GM21360 (cell line): ENCODE data around the gene MRGPRX3.
"Not testable (repeated sequence)": the region's sequence is repeated elsewhere in the genome, so short reads cannot be mapped to it uniquely, and the experiment has no call there.

Experiments used
- ATAC-seq: cut with Tn5 transposase; IDR thresholded peaks from one replicate; pipeline ENCODE4 v1.9.1; 2021; ENCODE audit warnings: mild to moderate bottlenecking, moderate library complexity; ENCODE audit not compliant: unreplicated experiment

The MRGPRX3 gene

DNA sequence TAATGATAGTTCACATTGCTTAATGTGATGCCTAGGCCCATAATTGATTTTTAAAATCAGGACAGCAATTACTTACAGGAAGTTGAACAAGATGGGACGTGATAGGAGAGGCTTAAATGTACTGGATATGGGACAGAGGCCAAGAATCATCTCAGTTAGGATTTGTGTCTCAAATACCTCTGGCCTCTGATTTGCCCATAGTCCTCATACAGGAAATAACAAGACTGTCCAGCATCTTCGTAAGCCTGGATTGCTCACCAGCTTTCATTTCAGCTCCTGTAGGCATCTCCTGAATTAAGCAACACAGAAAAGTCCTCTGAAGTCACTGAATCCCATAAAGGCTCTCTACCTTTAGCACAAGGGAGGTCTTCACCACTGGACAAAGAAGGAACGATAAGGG, at the start of gene MRGPRX3:
MRGPRX3 (plus strand) TSS at position 231 of the 400 bp plus-strand sequence. CDS start 4,632 bp downstream, outside the sequence.
- ATAC-seq, result no peak

DNA sequence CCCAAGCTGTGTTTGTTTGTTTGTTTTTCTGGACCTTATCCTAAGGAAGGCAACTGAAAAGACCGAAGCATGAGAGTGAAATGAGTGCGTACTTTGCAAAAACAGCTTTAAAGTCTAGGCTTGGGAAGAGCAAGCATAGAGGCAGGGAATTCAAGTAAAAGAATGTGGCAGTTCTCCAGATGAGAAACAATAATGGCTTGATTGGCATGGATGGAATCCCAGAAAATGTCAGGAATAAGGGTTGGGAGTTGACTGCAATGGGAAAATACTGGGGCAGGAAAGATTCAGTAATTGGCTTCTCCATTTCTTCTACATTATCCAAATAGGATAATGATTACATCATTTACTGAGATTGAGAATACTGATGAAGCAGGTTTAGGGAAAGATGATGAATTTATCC, 44.0 kb upstream of the MRGPRX3 start:
- ATAC-seq, result no peak

DNA sequence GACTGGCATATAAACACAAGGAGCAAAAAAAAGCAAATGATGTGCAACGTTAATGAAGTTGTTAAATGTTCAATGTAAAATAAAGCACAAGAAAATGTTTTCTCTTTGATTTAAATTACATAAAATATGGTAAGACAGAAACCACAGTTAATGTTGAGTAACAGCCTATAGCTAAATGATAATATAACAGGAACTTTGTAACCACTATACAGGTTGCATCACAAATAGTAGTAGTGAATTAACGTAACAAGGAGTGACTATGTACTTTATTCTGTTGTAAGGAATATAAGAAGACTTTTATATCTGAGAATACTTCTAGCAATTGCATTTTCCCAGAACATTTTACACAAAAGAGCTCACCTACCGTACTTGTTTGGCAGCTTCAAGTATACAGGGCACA, 43.4 kb upstream of the MRGPRX3 start:
- ATAC-seq, result no peak

DNA sequence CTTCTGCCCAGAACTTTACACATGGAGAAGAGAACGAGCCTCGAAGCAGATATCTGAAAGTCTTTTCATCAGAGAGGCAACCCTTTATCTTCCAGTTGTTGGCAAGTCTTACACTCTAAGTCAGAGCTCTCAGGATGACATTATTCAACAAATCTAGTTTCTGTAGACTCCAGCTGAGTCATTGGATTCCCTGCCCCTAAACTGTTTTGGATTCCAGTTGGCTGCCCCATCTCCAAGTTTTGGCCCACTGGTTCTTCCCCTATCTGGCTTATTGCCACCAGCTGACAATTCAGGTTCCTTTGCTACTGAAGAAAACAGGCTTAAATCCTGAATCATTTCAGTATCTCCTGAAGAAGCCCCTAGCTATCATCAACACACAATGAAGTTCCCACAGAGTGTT, 40.6 kb upstream of the MRGPRX3 start:
- ATAC-seq, result no peak

DNA sequence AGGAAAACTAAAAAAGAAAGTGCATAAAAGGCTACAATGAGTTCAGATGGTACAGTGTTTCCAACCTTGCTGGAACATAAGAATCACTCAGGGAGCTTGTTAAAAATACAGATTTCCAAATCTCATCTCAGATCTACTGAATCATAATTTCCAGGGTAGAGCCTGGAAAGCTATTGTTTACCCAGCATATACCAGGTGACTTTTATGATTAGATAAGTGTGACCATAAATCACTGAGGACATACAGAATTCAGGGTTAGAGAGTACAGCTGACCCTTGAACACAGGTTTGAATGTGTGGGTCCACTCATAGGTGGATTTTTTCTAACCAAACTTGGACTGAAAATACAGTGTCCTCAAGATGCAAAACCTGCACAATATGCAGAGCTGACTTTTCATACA, 38.4 kb upstream of the MRGPRX3 start:
- ATAC-seq, result no peak

DNA sequence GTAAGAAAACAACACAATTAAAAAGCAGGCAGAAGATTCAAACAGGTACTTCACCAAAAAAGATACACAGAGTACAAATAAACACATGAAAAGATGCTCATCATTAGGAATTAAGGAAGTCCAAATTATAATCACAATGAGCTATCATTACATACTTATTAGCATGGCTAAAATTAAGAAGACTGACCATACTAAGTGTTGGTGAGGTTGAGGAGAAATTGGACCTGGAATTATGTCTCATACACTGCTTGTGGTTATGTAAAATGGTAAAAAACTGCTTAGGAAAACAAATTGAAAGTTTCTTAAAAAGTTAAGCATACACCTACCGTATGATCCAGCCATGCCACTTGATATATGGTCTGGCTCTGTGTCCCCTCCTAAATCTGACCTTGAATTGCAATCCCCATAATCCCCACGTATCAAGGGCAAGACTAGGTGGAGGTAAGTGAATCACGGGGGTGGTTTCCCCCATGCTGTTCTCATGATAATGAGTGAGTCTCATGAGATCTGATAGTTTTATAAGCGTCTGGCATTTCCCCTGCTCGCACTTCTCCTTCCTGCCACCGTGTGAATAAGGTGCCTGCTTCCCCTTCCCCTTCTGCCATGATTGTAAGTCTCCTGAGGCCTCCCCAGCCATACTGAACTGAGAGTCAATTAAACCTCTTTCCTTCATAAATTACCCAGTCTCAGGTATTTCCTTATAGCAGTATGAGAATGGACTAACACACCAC, 31.3 kb upstream of the MRGPRX3 start:
- ATAC-seq, result no peak

DNA sequence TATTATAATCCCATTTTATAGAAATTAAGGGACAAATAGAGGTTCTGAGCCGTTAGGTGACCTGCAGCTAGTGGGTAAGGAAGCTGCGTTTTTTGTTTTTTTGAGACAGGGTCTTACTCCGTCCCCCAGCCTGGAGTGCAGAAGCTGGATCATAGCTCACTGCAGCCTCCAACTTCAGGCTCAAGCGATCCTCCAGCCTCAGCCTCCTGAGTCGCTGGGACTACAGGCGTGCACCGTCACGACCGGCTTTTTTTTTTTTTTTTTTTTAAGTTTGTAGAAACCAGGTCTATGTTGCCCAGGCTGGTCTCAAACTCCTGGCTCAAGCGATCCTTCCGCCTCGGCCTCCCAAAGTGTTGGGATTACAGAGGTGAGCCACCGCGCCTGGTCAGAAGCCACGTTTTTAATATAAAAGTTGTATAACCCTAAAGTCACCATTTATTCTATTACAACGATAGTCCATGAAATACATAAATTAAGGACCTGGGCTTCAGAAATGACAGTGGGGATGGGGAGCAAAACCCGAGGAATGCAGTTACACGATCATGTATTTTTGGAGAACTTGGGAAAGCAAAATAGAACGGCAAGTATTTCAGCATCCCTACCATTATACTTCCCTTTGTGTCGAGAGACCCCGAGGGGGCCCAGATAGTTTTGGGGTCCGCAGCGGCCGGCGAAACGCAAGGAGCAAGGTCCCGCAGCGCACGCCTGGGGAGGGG, 27.1 kb upstream of the MRGPRX3 start:
- ATAC-seq, result no peak

DNA sequence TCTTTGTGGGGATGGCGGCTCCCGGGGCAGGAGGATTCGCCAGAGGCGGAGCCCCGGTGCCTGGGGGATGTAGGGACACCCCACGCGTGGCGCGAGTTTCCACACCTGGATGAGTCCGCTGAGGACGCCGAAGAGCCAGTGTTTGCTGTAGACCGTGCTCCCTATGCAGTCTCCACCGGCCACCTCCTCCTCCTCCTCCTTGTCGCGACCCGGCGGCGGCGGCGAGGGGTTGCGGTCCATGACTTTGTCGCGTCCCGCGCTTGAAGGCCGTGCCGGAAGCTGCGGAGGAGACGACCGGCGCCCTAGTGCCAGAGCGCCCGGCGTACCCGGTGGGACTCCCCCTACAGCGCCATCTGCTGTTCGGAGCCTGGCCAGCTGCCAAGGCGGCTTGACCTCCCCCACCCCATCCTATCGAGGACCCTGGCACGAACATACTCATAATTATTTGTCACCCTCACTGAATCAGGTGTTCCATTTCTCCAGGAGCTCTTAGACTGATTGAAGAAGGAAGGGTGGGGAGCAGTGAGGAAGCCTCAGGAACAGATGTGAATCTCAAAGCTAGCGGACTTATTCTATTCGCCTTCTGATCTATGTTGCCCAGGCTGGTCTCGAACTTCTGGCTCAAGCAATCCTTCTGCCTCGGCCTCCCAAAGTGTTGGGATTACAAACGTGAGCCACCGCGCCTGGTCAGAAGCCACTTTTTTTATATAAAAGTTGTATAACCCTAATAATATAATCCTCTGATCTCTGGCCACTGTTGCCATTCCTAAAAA, 26.4 kb upstream of the MRGPRX3 start, which contains the start of gene SAAL1:
SAAL1 (minus strand) TSS at position 281 of the 773 bp plus-strand sequence; CDS start at position 240, 41 bp downstream.
- peak; percentile 96 for ATAC-seq

DNA sequence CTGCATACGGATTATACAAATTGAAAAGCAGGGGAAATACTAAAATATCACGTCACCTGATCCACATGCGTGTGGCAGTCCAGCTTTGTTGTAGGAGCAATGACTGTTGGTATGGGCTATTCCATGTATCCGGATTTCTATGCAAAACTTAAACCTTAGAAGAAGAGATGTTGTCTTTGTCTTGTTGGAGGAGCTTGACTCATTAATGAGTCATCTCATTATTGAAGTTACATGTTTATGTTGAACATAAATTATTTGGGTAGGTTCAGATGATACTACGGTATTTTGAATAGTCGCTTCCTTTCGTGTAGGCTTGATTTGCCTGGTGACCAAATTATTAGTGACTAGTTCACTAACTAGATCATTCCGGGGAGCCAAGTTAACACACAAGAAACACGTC, 25.7 kb upstream of the MRGPRX3 start:
- ATAC-seq, result no peak

DNA sequence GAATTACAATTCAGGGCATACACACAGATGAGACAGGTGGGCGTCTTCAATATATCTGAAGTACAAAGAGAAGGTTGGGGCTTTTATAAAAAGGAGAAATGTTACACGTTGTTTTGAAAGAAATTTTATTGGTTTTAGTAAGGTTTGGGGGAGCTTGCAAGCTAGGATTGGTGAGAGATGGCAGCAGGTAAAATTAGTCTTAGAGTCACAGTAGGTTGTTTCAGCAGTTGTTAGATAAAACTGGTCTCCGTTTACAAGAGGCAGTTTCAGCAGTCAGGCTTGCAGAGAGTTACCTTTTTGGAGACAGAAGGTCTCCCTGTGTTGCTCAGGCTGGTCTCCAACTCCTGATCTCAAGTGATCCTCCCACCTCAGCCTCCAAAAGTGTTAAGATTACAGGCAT, 24.1 kb upstream of the MRGPRX3 start:
- ATAC-seq, result no peak

DNA sequence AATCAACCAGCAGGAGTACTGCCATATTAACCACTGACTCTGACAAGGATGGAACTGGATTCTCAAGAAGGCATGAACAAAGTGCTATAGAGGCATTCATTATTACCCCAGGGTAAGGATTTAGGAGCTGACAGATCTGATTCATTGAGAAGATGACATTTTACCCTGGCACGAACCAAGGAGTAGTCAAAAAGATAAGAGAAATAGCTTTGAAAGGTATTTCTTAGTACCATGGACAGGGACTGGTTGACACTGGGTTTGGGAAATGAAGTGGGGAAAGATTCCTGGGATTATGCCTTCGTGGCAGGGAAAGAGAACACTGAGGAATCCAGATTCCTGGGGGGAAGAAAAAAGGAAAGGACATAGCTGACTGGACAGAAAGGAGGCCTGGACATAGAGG, 21.4 kb upstream of the MRGPRX3 start:
- ATAC-seq, result no peak

DNA sequence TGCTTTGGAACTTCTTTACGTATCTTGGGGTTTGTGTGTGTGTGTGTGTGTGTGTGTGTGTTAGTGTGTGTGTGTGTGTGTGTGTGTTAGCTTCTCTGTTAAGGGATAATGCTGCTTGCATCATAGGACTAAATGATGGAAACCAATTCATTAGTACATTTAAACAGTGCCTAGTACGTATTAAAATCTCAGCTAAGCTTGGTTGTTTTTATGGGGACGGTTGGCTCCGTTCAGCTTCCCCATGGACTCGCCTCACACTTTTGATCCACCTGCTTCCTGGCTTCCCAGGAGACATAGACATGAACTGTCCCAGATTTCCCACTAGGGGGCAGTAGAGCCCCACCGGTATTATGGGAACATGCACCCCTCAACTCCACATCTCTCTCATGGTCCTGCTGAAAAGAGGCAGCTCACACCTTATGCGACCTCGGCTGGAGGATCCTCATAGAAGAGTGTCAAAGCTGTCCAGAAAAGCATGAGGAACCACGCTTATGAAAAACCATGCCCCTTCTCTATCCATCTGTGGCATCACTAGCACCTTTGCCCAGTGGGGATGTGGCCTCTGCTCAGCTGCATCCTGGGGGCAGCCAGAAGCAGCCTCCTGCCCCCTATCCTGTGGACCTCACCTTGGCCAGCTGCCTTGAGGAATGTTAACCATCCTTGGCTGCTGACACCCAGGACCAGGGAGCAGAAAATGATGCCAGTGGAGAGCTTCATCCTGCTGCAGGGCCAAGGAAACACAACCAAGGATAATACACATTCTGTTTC, 16.8 kb upstream of the MRGPRX3 start:
- ATAC-seq, result peak; percentile 83

DNA sequence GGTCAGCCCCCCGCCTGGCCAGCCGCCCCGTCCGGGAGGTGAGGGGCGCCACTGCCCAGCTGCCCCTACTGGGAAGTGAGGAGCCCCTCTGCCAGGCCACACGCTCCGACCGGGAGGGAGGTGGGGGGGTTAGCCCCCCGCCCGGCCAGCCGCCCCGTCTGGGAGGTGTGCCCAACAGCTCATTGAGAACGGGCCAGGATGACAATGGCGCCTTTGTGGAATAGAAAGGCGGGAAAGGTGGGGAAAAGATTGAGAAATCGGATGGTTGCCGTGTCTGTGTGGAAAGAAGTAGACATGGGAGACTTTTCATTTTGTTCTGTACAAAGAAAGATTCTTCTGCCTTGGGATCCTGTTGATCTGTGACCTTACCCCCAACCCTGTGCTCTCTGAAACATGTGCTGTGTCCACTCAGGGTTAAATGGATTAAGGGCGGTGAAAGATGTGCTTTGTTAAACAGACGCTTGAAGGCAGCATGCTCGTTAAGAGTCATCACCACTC, 11.0 kb upstream of the MRGPRX3 start:
- not testable (repeated sequence) for ATAC-seq

DNA sequence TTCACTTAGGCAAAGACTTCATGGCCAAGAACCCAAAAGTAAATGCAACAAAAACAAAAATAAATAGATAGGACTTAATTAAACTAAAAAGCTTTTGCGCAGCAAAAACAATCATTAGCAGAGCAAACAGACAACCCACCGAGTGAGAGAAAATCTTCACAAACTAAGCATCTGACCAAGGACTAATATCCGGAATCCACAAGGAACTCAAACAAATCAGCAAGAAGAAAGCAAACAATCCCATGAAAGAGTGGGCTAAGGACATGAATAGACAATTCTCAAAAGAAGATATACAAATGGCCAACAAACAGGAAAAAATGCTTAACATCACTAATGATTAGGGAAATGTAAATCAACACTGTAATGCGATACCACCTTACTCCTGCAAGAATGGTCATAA, 1.3 kb upstream of the MRGPRX3 start:
- not testable (repeated sequence) for ATAC-seq

DNA sequence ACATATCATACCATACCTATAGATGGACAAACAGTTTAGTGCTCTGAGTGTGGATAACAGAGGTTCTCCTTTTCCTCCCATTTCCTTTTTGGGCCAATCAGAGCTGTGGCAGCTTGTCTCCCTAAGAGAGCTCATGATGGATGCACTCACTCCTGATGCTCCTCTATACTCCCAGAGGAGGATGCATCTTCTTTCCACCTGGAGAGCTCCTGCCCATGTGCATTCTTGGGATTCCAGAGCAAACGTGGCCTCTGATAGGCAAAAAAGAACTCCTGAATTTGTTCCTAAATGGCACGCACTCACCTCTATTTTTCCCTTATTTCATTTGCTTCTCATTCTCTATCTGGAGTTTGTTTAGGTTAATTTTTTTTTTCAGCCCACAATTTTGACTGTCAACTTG, 2.9 kb downstream of the MRGPRX3 start:
- ATAC-seq, result no peak

DNA sequence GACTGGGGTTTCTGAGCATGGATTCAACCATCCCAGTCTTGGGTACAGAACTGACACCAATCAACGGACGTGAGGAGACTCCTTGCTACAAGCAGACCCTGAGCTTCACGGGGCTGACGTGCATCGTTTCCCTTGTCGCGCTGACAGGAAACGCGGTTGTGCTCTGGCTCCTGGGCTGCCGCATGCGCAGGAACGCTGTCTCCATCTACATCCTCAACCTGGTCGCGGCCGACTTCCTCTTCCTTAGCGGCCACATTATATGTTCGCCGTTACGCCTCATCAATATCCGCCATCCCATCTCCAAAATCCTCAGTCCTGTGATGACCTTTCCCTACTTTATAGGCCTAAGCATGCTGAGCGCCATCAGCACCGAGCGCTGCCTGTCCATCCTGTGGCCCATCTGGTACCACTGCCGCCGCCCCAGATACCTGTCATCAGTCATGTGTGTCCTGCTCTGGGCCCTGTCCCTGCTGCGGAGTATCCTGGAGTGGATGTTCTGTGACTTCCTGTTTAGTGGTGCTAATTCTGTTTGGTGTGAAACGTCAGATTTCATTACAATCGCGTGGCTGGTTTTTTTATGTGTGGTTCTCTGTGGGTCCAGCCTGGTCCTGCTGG, 4.9 kb downstream of the MRGPRX3 start:
- ATAC-seq, result no peak

DNA sequence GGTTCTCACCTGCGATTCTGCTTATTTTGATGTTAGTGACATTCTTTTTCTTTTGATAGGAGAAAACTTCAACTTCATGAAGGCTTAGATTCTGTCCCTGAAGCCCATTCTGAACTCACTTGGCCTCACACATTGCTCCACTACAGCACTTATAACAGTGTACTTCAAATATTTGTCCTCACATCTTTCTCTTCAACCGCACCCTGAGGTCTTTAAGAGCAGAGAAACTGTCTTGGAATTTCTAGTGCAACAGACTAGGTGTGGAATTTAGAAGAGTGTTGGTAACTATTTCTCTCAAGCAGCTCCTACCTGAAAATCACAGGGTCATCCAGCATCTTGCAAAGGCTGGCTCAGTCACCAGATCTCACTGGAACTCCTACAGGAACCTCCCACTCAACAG, 7.8 kb downstream of the MRGPRX3 start:
- no peak for ATAC-seq

DNA sequence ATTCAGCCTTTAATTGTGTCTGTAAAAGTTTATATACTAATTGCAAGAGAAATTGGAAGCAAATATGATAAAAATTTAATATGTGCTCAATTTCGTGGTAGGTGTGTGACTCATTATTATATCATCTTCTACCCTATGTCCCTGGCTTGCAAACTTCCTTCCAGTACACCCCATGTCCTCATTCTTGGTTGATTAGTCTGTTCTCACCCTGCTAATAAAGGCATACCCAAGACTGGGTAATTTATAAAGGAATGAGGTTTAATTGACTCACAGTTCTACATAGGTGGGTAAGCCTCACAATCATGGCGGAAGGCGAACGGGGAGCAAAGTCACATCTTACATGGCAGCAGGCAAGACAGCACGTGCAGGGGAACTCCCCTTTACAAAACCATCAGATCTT, 11.9 kb downstream of the MRGPRX3 start:
- ATAC-seq, result no peak

DNA sequence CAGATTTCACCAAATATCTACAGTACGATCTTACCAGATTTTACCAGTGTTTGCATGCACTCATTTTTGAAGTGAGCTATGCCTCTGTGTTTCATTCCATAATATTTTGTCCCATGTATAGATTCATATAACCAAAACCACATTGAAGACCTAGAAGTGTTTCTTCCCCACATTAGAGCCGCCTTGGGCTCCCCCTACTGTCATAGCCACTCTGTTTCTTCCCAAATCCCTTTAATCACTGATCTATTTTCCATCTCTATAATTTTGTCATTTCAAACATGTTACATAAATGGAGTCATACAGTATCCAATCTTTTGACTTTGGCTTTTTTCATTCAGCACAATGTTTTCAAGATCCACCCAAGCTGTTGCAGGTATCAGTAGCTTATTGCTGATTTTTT, 12.7 kb downstream of the MRGPRX3 start:
- no peak for ATAC-seq

DNA sequence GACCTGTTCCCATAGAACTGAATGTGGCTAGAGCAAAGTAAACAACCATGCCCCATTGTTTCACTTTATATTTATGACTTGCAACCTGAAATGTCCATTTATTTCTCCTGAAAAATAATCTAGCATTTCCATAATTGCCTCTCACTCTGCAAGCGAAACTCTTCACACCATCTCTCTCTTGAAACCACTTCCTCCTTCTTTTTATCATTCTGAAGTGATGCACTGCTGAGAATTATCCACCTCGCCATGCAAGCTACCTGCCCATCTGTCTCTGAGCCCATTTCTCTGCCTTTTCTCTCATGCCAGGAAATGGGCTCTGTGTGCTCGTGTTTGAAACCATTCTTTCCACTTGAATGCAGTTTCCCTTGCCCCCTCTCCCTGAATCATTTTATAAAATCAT, 13.5 kb downstream of the MRGPRX3 start:
- ATAC-seq, result no peak
